NCI-H2171 (cell line): ENCODE measurements around the gene TMEM178B.
A peak's percentile ranks its signal among the peaks of the same experiment; 100 is the strongest.
"Not testable (repeated sequence)": the region's sequence is repeated elsewhere in the genome, so short reads cannot be mapped to it uniquely, and the experiment has no call there.

Experiments
- DNase-seq: peaks from one replicate; lab custom pipeline; 2025; lab: John Stamatoyannopoulos, UW

Gene TMEM178B

DNA sequence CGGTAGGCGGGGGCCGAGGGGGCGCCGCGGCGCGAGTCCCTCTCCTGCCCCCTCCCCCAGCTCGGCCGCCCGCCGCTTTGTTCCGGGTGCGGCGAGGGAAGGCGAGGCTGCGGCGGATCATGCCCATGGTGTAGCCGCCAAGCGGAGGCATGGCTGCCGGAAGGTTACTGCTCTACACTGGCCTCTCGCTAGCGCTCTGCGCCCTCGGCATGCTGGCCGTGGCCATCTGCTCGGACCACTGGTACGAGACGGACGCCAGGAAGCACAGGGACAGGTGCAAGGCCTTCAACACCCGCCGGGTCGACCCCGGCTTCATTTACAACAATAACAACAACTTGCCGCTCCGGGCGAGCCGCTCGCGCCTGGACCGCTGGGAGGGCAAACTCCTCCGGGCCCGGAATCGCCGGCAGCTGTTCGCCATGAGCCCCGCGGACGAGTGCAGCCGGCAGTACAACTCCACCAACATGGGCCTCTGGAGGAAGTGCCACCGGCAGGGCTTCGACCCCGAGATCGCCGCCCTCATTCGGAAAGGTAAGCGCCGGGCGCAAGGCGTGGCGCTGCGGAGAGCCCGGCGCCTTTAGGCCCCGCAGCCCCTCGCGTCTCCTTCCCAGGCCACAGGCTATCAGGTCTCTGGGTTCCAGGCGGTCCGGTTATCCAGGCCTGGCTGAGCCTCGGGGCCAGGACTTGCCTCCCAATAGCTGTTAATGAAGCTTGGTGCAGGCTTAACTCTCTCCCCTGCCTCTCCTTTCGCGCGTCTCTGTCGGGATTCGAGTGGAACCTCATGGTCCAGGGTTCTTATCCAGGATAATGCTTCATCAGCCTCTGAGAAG, 513 bp downstream of the TMEM178B start:
- peak; percentile 27 for DNase-seq

- no peak for DNase-seq
These were observed 1.1 kb downstream of the TMEM178B start for GRCh38 chr7:141074997-141075396.

DNA sequence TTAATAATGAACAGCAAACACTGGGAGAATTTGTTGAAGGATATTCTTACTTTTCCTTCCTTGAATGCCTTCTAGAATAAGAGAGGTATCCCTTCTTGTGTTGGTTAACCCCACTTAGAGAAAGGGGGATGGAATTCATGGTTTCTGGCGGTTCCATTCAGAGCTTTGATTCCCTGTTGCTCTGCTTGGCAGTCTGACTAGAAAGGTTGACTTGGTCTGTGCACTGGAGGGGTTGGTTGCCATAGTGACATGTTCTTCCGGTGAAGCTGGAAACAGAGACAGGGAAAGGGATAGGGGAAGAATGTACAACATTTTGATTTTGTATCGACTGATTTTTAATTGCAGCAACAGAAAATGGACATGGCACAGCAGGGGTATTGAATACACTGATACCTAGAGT, 2.5 kb downstream of the TMEM178B start:
- DNase-seq, result peak; percentile 44

DNA sequence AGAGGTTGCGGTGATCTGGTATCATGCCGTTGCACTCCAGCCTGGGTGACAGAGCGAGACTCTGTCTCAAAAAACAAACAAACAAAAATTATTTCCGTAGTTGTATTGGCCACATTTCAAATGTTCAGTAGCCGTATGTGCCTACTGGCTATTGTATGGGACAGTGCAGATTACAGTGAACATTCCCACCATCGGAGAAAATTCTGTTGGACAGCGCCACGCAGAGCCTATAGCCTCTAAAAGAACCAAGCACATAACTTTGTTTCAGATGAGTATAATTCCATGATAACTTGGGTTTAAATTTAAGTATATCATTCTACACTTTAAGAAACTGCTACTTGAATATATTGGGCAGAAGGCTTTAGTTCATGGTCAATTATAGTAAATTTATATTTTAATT, 5.4 kb downstream of the TMEM178B start:
- DNase-seq, result no peak

- not testable (repeated sequence) for DNase-seq
These were observed 15.6 kb downstream of the TMEM178B start for GRCh38 chr7:141089490-141089889.

DNA sequence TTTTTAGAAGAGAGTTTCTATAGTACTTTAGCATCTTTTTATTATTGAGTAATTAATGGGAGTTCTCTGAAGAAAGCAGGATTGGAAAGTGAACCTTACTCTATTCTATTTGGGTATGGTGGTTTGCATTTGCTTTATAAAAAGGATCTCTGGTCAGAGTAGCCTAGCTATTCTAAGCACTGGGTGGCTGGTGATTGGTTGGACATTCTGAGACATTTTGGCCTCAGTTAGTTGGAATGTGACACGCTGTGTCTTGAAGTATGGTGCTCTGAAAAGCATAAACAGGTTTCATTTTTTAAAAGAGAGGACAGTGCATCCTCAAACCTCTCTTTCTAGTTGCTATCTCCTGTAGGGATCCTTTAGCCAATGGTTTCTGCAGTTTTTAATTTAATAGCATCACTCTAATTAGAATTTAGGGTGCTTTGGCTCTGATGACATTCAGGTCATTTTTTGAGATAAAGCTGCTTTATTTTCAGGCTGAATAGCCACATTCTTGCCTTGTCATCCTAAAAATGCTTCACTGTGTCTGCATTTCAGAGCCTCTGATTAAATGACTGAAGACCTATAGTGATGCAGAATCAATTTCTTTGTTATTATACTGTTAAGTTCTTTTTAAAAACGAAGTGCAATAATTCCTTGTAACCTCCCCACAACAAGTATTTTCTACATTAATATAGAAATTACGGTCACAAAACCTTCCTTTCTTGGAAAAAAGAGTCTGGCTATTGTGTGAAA, 20.6 kb downstream of the TMEM178B start:
- no peak for DNase-seq

- DNase-seq, result no peak
These were observed 23.6 kb downstream of the TMEM178B start for GRCh38 chr7:141097430-141097829.

DNA sequence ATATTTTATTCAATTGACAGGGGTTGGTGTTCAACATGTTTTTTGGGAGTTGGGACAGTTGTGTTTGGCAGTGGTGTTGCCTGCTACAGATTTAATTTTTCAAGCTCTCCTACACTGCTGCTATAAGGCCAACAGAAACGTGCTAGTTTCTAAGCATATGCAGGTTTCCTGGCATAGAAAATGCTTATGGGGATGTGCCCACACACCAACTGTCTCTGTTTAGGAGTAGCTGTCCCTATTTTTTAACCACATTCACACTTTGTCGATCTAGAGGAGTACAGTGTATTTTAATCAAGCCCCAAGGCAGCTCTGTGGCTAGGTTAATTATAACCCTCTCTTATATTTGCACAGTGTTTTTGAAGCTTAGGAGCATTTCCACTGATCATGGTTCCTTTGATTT, 28.6 kb downstream of the TMEM178B start:
- DNase-seq, result no peak

DNA sequence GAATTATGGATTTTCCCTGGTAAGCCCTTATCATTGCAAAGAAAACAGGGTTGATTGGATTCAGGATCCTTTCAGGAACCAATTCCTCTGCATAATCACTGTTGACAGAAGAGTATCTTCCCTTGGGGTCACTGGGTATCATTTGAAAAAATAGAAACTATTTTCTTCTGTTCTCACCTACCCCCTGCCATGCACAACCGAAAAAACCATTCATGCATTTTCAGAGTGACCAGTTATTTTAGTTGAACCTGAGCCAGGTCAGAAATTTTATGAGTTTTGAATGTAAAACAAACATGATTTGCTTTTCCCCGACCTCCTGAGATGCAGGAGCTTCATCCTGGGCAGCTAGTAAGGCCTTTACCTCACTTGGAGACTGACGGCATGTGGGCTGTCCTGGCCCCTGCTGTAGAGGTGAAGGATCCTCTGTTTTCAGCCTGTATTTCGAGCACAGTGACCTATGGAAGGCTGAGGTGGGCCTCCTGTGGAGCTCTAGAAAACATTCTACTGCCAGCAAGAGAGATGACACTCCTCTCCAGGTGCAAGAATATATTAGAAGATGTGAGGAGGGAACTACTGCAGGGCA, 30.1 kb downstream of the TMEM178B start:
- no peak for DNase-seq

DNA sequence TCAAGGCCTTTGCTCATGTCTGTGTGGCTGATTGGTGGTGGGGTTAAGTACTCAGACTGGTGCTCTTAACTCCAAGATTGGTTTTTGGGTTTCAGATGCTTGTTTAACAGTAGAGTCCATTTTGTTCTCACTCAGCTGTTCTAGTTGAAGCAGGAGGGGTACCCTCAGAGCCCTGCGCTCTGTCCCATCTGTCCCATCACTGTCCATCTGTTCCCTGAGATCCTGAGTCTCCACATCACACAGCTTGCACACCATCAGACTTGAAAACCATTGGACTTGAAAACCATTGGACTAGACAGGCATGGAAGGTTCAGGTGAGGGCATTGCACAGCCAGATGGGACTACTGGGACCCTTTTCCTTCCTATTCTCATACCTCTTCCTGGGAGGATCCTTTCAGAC, 39.3 kb downstream of the TMEM178B start:
- DNase-seq, result no peak

- no peak for DNase-seq
These were observed 40.3 kb downstream of the TMEM178B start for GRCh38 chr7:141114029-141114664.

GRCh38 chr7:141115965-141116364, 42.1 kb downstream of the TMEM178B start:
- no peak for DNase-seq

DNA sequence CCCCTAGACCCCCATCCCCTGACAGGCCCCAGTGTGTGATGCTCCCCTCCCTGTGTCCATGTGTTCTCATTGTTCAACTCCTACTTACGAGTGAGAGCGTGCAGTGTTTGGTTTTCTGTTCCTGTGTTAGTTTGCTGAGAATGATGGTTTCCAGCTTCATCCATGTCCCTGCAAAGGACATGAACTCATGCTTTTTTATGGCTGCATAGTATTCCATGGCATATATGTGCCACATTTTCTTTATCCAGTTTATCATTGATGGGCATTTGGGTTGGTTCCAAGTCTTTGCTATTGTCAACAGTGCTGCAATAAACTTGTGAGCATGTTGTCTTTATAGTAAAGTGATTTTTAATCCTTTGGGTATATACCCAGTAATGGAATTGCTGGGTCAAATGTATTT, 42.8 kb downstream of the TMEM178B start:
- not testable (repeated sequence) for DNase-seq

GRCh38 chr7:141118767-141119166, 44.9 kb downstream of the TMEM178B start:
- DNase-seq, result no peak

- no peak for DNase-seq
These were observed 45.3 kb downstream of the TMEM178B start for GRCh38 chr7:141119187-141119586.

- no peak for DNase-seq
These were observed 48.9 kb downstream of the TMEM178B start for GRCh38 chr7:141122736-141123135.

DNA sequence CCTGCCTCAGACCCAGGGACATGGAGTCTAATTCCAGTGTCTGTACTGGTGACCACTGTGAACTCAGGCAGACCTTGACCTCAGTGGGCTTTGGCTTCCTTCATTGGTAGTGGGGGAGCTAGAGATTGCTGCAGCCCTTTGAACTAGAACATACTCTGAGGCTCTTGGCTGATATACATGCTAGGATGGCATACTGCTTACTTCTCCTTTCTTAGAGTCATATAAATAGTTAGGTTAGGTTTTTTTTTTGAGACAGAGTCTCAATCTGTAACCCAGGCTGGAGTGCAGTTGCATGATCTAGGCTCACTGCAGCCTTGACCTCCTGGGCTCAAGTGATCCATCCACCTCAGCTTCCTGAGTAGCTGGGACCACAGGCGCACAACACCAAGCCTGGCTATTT, 49.7 kb downstream of the TMEM178B start:
- DNase-seq, result no peak

- DNase-seq, result no peak
These were observed 52.2 kb downstream of the TMEM178B start for GRCh38 chr7:141126107-141126506.

DNA sequence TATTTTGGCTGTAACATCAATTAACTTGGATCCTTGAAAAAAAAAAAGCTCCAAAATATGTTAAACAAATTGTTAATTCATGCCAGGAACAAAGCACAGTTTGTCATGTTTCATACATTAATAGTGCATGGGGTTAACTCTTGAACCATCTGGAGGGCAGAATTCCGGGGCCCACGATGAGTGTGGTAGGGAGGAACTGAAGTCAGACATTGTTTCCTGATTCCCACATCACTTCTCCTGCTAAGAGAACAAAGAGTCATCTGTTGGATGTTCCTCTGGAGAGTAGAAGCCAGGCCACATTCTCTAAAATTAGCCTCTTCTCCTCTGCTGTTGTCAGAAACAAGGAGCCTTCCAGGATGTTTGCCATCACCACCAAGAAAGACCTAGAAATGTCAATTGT, 54.6 kb downstream of the TMEM178B start:
- DNase-seq, result no peak

- no peak for DNase-seq
These were observed 55.1 kb downstream of the TMEM178B start for GRCh38 chr7:141128931-141129330.

GRCh38 chr7:141132671-141133070, 58.8 kb downstream of the TMEM178B start:
- DNase-seq, result no peak

GRCh38 chr7:141133646-141134045, 59.8 kb downstream of the TMEM178B start:
- DNase-seq, result no peak

- no peak for DNase-seq
These were observed 68.2 kb downstream of the TMEM178B start for GRCh38 chr7:141142058-141142457.
